SK-N-SH (cell line): ENCODE measurements around the gene DDX51. TPM values are rescaled to one million over a fixed set of nuclear protein-coding genes. Genes with fewer than 3 reads are reported as not detected.

Source experiments
- CTCF ChIA-PET: fragments of 300-600, 350-600 bp; formaldehyde crosslinking; extraction: SDS; loops from one replicate; lab custom pipeline; 2021; lab: Yijun Ruan, JAX
- POLR2A ChIA-PET: fragments of 350-600 bp; sonication (Branson Sonifier 250); formaldehyde crosslinking; extraction: SDS; loops from one replicate; lab custom pipeline; 2020; ENCODE audit warnings: antibody characterized with exemption, inconsistent platforms; lab: Yijun Ruan, JAX
- DNase-seq: peaks from one replicate; pipeline ENCODE4 v3.0.0; 2012
- H2AFZ ChIP-seq: fragments of 200-600 bp; sonication (generic); 2 replicates; pipeline ENCODE4 v1.8.1; 2016; ENCODE audit warnings: antibody characterized with exemption, mild to moderate bottlenecking, low read depth
- H3F3A ChIP-seq: fragments of 200-600 bp; sonication (generic); replicated peaks from 2 replicates; pipeline ENCODE3; 2016; ENCODE audit warnings: antibody characterized with exemption, mild to moderate bottlenecking; ENCODE audit not compliant: insufficient read depth
- H3K27ac ChIP-seq, 2 experiments: fragments of 200-500 bp in 1 of 2; fragments of 200-600 bp in 1 of 2; sonication (Bioruptor generic) in 1 of 2; sonication (generic), shearing (Covaris generic) in 1 of 2; 2 replicates each; pipeline versions ENCODE4 v1.5.1 to v1.6.1; 2014 to 2016; ENCODE audit warnings: low read depth in 2 of 2, inconsistent platforms in 1 of 2, low read length in 1 of 2, mild to moderate bottlenecking in 1 of 2, mixed read lengths in 1 of 2
- H3K27me3 ChIP-seq: fragments of 200-600 bp; sonication (generic), shearing (Covaris generic); 2 replicates; pipeline ENCODE4 v1.6.1; 2016; ENCODE audit warnings: mixed run types; ENCODE audit not compliant: insufficient read depth
- H3K36me3 ChIP-seq, 2 experiments: fragments of 200-500 bp in 1 of 2; fragments of 200-600 bp in 1 of 2; sonication (Bioruptor generic) in 1 of 2; sonication (generic) in 1 of 2; replicated peaks in 1 of 2; 2 replicates each; pipeline versions ENCODE3 to v1.5.1; 2014 to 2016; ENCODE audit warnings: low read length in 1 of 2, mild to moderate bottlenecking in 1 of 2; ENCODE audit not compliant: insufficient read depth in 2 of 2, control insufficient read depth in 1 of 2
- H3K4me1 ChIP-seq, 2 experiments: fragments of 200-500 bp in 1 of 2; fragments of 200-600 bp in 1 of 2; sonication (Bioruptor generic) in 1 of 2; sonication (generic), shearing (Covaris generic) in 1 of 2; 2 replicates each; pipeline versions ENCODE4 v1.5.1 to v1.6.1; 2014 to 2016; ENCODE audit warnings: low read depth in 1 of 2, low read length in 1 of 2, mixed run types in 1 of 2; ENCODE audit not compliant: insufficient read depth in 2 of 2, control insufficient read depth in 1 of 2
- H3K4me2 ChIP-seq: fragments of 200-600 bp; sonication (generic), shearing (Covaris generic); 2 replicates; pipeline ENCODE4 v1.6.1; 2017; ENCODE audit warnings: mixed run types
- H3K4me3 ChIP-seq, 2 experiments: fragments of 200-500 bp in 1 of 2; fragments of 200-600 bp in 1 of 2; sonication (Bioruptor generic) in 1 of 2; sonication (generic), shearing (Covaris generic) in 1 of 2; 2 replicates each; pipeline versions ENCODE4 v1.5.1 to v1.8.1; 2014 to 2016; ENCODE audit warnings: low read depth in 2 of 2, inconsistent platforms in 1 of 2, low read length in 1 of 2, mild to moderate bottlenecking in 1 of 2, mixed read lengths in 1 of 2, moderate library complexity in 1 of 2
- H3K79me2 ChIP-seq: fragments of 200-600 bp; sonication (generic); 2 replicates; pipeline ENCODE4 v1.8.1; 2017; ENCODE audit warnings: mild to moderate bottlenecking; ENCODE audit not compliant: insufficient read depth
- H3K9ac ChIP-seq: fragments of 200-600 bp; sonication (generic); 2 replicates; pipeline ENCODE4 v1.6.1; 2017; ENCODE audit warnings: mixed run types
- H3K9me2 ChIP-seq: fragments of 200-600 bp; sonication (generic); 2 replicates; pipeline ENCODE4 v1.6.1; 2017; ENCODE audit warnings: mixed run types
- H3K9me3 ChIP-seq: fragments of 200-600 bp; sonication (generic); 2 replicates; pipeline ENCODE4 v1.6.1; 2017; ENCODE audit warnings: mixed run types, mild to moderate bottlenecking, moderate library complexity
- H4K20me1 ChIP-seq: fragments of 200-600 bp; sonication (generic); 2 replicates; pipeline ENCODE4 v1.6.1; 2017; ENCODE audit warnings: mild to moderate bottlenecking, mixed run types; ENCODE audit not compliant: insufficient read depth
- ELF1 ChIP-seq: IDR thresholded peaks from 2 replicates; pipeline ENCODE4 v1.4.0; 2012
- MXI1 ChIP-seq: IDR thresholded peaks from 2 replicates; pipeline ENCODE4 v1.6.1; 2012; ENCODE audit warnings: mild to moderate bottlenecking, low read depth, low read length, improper control_type of control experiment
- NFIC ChIP-seq: IDR thresholded peaks from 2 replicates; pipeline ENCODE4 v1.4.0; 2012; ENCODE audit warnings: borderline replicate concordance
- NRF1 ChIP-seq: IDR thresholded peaks from 2 replicates; pipeline ENCODE4 v1.6.1; 2012; ENCODE audit warnings: low read depth, mild to moderate bottlenecking, low read length
- POLR2AphosphoS5 ChIP-seq: IDR thresholded peaks from 2 replicates; pipeline ENCODE4 v1.6.1; 2012; ENCODE audit warnings: low read depth, low read length
- RAD21 ChIP-seq: IDR thresholded peaks from 2 replicates; pipeline ENCODE4 v1.6.1; 2012; ENCODE audit warnings: mild to moderate bottlenecking, low read length
- RFX5 ChIP-seq: IDR thresholded peaks from 2 replicates; pipeline ENCODE4 v1.6.1; 2012; ENCODE audit warnings: mild to moderate bottlenecking, improper control_type of control experiment, low read length
- SIN3A ChIP-seq: IDR thresholded peaks from 2 replicates; pipeline ENCODE4 v1.6.1; 2012; ENCODE audit warnings: low read depth, mild to moderate bottlenecking, low read length, moderate library complexity, borderline replicate concordance
- ZBTB33 ChIP-seq: IDR thresholded peaks from 2 replicates; pipeline ENCODE4 v1.4.0; 2012; ENCODE audit warnings: low read depth, borderline replicate concordance
- WGBS: methylation state at CpG from one replicate; pipeline ENCODE4 v1.1.6; 2017; ENCODE audit warnings: low lambda C conversion rate; 5-methylcytosine and 5-hydroxymethylcytosine counted together
- polyA plus RNA-seq, 3 experiments: library from polyadenylated mRNA; depleted of rRNA; stranded (reverse); fragments of >200 nt; gene quantifications; 2 replicates each; pipeline ENCODE4 v1.2.3, GENCODE V29; 2012

The DDX51 gene
- polyA plus RNA-seq, 1 of the 3 experiments (the other 2 are of a cell fraction): 17.3 TPM

- H4K20me1 ChIP-seq: no peaks in the 10 kb centered on the region
- WGBS: 15% methylated on average over 8 of the region's 8 CpGs
- no peak overlapping the region for H3K4me3 ChIP-seq
- no peak for TF ChIP-seq ZBTB33
- no peak for TF ChIP-seq POLR2AphosphoS5
- no peak for TF ChIP-seq RAD21
- no peak for TF ChIP-seq MXI1
- no peak for TF ChIP-seq ELF1
- TF ChIP-seq NRF1: no peak
- no peak for TF ChIP-seq SIN3A
- no peak overlapping the region for H2AFZ ChIP-seq
- H3K4me2 ChIP-seq: no peak overlapping the region
- H3K79me2 ChIP-seq: no peaks in the 10 kb centered on the region
- no peak overlapping the region for H3K27ac ChIP-seq
- CTCF ChIA-PET: interaction anchor here (2.3 to 3.2 kb wide), 2 partner anchors 25 to 237 kb away, joined by 7 to 8 read pairs; no protein-coding TSS in a partner anchor
- no peaks in the 10 kb centered on the region for H3K36me3 ChIP-seq
- H3K9me3 ChIP-seq: no peaks in the 10 kb centered on the region
- H3K4me1 ChIP-seq: peaks cover 0 to 2% of the 10 kb centered on the region in 2 experiments; a peak in 1 of 4 replicates
- no peaks in the 10 kb centered on the region for H3F3A ChIP-seq
- POLR2A ChIA-PET: no interaction called here
- H3K9ac ChIP-seq: no peak overlapping the region
- no peak for DNase-seq
- H3K9me2 ChIP-seq: no peaks in the 10 kb centered on the region
- H3K27me3 ChIP-seq: peaks cover 94% of the 10 kb centered on the region
Measured at GRCh38 chr12:132178316-132178715, 34.2 kb upstream of the DDX51 start.

- no peaks in the 10 kb centered on the region for H3K9me2 ChIP-seq
Measured at GRCh38 chr12:132176920-132177551, 32.9 kb upstream of the DDX51 start.

More at GRCh38 chr12:132176920-132177551, 32.9 kb upstream of the DDX51 start:
- ChIA-PET CTCF (interaction anchor here (1.3 to 3.3 kb wide), 3 partner anchors 10 to 238 kb away, joined by 3 to 15 read pairs (median 4); no protein-coding TSS in a partner anchor), POLR2A (no interaction called here)
- DNase-seq: no peak
- Histone ChIP-seq H3K9ac (no peak overlapping the region), H2AFZ (no peak overlapping the region), H3K9me3 (no peaks in the 10 kb centered on the region), H3K36me3 (no peaks in the 10 kb centered on the region), H3K27me3 (peaks cover 95% of the 10 kb centered on the region), H3K4me3 (no peak overlapping the region), H3K79me2 (no peaks in the 10 kb centered on the region), H3K4me1 (peaks cover 0 to 2% of the 10 kb centered on the region in 2 experiments; a peak in 1 of 4 replicates), H3K27ac (no peak overlapping the region), H3K4me2 (no peak overlapping the region), H4K20me1 (0 out of 2 replicates have a peak, but pooled peaks cover 3% of the 10 kb centered on the region), H3F3A (no peaks in the 10 kb centered on the region)
- TF ChIP-seq ELF1: no peak
- TF ChIP-seq RAD21: no peak
- no peak for TF ChIP-seq NFIC
- TF ChIP-seq RFX5: no peak
- TF ChIP-seq ZBTB33: no peak
- WGBS: 17% methylated on average over 13 of the region's 25 CpGs
